ENCODE measurements around the gene HCLS1.
"Not testable (repeated sequence)": the region's sequence is repeated elsewhere in the genome, so short reads cannot be mapped to it uniquely, and the experiment has no call there.

HCLS1 gene

DNA sequence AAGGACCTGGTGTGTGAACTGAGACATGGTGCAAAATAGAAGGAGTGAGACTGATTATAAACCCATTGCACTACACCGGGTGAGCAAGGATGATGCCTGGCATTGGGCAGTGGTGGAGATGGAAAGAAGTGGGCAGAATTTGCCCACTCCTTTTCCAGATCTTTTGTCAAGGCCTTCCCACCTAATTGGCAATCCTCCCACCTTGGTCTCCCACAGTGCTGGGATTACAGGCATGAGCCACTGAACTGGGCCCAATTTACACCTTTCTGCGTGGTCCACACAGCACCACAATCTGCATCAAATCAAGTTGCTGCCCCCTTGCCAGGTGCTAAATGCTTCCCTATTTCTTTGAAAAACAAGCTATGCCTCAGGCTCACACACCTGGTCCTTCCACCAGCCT, 62.1 kb downstream of the HCLS1 start:
- DNase-seq (no peak), ATAC-seq (no peak)

DNA sequence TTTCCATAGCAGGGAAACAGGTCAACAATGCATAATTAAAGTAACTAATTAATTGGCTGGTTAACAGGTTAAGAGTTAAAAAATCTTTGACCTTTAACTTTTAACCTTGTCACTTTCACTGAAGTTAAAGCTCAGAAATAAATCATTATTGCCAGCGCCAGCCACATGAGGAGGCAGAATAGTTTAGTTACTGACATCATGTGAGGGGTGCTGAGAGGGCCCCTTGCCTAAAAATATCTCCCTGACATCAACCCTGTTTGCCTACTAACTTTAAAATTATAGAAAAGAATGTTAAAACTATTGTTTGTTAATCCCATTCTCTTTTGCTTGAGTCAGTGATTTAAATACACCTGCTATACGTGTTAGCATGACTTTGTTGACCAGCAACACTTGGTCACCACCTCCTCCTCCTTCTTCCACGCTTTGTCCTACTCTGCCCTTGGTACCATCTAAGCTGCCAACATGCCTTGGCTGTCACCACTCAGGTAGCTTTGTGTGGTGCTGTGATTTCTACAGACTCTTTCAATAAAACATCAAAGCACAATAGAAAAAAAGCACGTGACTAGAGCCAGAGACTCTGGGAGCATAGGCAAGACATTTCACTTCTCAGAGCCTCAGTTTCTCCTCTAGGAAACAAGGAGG, 64.8 kb downstream of the HCLS1 start:
- DNase-seq (no peak), ATAC-seq (no peak)

DNA sequence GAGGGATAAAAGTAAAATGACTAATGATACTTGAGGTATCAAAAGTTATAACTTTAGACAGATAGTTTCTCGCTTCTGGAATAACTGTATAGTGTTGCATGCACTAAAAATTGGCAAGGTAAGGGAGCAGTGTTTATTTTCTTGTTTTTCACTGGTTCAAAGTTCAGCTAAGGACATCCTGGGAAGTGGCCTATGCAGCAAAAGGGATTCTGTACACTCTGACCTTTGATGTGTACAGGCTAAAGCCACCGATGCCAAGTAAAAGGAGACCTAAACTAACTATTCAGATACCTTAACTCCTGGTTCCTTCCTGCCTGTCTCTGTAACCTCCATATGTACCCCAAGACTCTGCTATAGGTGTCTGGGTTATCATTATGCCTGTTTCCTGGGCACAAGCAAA, 65.9 kb downstream of the HCLS1 start:
- no peak for DNase-seq
- no peak for ATAC-seq

DNA sequence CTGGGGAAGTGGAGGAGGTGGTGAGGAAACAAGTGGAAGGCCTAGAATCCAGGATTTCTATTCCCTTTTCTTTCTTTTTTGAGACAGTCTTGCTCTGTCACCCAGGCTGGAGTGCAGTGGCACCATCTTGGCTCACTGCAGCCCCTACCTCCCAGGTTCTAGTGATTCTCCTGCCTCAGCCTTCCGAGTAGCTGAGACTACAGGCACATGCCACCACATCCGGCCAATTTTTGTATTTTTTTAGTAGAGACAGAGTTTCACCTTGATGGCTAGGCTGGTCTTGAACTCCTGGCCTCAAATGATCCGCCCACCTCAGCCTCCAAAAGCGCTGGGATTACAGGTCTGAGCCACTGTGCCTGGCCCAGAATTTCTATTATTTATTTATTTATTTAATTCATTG, 66.9 kb downstream of the HCLS1 start:
- not testable (repeated sequence) for ATAC-seq, DNase-seq

DNA sequence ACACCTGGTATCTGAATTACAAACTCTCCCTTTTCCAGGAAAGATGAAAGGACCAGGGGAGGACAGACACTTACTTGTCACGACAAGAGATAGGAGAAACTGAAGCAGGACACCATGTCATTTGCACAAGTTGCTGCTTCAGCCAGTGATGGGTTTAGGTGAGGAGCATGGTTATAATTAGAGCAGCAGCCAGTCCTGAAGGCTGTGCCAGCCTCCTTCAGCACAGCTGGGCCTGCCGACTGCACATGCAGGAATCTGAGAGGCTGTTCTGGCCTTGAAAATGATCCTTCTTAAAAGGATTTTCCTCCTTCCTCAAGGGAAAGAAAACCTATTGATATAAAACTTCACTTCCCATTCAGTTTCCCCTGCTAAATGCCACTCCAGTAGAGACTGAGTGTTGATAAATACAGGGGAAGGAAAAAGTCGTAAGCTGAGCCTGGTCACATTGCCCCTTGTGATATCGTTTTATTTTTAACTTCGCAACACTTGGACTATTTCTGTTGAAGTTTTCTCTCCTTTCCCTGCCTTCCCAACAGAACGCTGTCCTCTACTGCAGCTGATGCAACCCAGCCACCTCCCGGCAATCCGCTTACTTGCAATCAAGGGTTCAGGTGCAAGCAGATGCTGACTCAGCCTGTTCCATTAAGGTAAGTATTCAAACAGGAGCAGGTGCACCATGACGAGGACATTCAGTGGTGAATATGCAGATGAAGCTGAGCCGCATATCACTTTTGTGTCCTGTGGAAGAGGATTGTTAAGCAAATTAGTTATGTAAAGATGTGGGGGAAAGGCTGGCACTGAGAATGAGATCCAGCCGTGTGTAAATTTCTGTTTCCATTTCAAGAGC, 67.6 kb downstream of the HCLS1 start, which contains the start of gene FBXO40:
Gene FBXO40 (plus strand): TSS at position 524 of the 847 bp plus-strand sequence. CDS start 27,197 bp downstream, outside the sequence.
- no peak for DNase-seq
- ATAC-seq = no peak

DNA sequence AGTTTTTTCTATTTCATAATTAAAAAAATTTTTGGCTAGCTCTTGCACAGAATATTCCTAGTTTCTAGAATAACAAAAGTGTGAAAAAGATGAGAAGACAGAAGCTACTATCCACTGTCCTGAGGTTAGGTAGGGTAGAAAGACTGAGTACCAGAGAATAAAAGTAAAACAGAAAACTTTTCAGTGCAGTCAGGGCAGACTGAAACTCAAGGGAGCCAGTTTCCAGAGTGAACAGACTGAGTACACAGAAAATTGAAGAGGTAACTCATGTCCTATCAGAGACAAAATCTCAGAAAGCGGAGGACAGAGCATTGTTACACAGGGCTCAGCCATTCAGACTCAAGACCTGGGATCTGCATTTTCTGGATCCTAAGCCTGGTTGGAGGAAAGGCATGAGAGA, 76.3 kb downstream of the HCLS1 start:
- DNase-seq (no peak), ATAC-seq (no peak)

DNA sequence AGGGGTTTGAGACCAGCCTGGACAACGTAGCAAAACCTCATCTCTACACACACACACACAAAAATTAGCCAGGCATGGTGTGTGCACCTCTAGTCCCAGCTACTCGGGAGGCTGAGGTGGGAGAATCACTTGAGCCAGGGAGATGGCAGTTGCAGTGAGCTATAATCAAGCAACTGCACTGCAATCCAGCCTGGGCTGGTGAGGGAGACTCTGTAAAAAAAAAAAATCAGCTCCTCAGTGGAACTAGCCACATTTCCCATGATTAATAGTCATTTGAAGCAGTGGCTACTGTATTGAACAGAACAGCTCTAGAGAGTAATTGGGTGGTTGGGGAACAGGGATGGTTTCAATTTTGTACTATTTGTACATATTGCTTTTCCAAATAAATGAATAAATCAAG, 79.0 kb downstream of the HCLS1 start:
- DNase-seq = no peak
- ATAC-seq = no peak
